Measurements from ENCODE around the gene CALN1.
"Not testable (repeated sequence)": the region's sequence is repeated elsewhere in the genome, so short reads cannot be mapped to it uniquely, and the experiment has no call there.

The CALN1 gene

DNA sequence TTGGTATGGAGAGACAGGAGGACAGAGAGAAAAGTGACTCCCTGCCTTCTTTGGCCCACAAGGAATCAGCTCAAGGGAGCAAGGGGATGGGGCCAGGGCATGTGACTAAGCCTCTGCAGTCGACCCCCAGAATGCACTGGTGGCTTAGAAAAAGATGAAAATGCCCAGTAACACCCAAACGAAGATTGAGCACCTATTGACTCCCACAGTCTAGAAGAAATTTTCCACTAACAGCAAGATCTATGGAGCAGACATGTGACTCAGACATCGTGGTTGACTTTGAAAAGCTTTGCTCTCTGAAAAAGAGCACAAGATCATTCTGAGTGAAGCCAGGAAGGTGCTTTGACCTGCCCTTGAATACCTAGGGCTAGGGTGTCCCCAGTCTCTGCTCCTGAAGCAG lies 586.0 kb downstream of the CALN1 start:
- H3K36me3 ChIP-seq (ENCODE audit: control insufficient read depth, insufficient read depth, low read length) = no peaks in the 10 kb centered on the region
- no peak overlapping the region for H3K4me3 ChIP-seq (replicated peaks; ENCODE audit: low read depth, low read length)
- H3K27me3 ChIP-seq (replicated peaks; ENCODE audit: control insufficient read depth, insufficient read depth, low read length) = no peaks in the 10 kb centered on the region
- TF ChIP-seq, protein P1, sequence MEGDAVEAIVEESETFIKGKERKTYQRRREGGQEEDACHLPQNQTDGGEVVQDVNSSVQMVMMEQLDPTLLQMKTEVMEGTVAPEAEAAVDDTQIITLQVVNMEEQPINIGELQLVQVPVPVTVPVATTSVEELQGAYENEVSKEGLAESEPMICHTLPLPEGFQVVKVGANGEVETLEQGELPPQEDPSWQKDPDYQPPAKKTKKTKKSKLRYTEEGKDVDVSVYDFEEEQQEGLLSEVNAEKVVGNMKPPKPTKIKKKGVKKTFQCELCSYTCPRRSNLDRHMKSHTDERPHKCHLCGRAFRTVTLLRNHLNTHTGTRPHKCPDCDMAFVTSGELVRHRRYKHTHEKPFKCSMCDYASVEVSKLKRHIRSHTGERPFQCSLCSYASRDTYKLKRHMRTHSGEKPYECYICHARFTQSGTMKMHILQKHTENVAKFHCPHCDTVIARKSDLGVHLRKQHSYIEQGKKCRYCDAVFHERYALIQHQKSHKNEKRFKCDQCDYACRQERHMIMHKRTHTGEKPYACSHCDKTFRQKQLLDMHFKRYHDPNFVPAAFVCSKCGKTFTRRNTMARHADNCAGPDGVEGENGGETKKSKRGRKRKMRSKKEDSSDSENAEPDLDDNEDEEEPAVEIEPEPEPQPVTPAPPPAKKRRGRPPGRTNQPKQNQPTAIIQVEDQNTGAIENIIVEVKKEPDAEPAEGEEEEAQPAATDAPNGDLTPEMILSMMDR (IDR thresholded peaks at IDR 0.05; ENCODE audit: insufficient read depth, low read length, poor library complexity, severe bottlenecking) = no peak
- DNase-seq (ENCODE audit: extremely low read depth, insufficient read length) = no peak

GRCh38 chr7:71824006-71824760 lies 588.0 kb downstream of the CALN1 start:
- Histone ChIP-seq H3K4me3 (replicated peaks; ENCODE audit: low read depth, low read length) (no peak overlapping the region), H3K27me3 (replicated peaks; ENCODE audit: control insufficient read depth, insufficient read depth, low read length) (no peaks in the 10 kb centered on the region), H3K36me3 (ENCODE audit: control insufficient read depth, insufficient read depth, low read length) (no peaks in the 10 kb centered on the region)
- TF ChIP-seq, protein P1 (IDR thresholded peaks at IDR 0.05; ENCODE audit: insufficient read depth, low read length, poor library complexity, severe bottlenecking) = no peak
- DNase-seq (ENCODE audit: extremely low read depth, insufficient read length) = no peak

- not testable (repeated sequence) for H3K27me3 ChIP-seq (replicated peaks; ENCODE audit: control insufficient read depth, insufficient read depth, low read length); DNase-seq (ENCODE audit: extremely low read depth, insufficient read length); H3K36me3 ChIP-seq (ENCODE audit: control insufficient read depth, insufficient read depth, low read length); H3K4me3 ChIP-seq (replicated peaks; ENCODE audit: low read depth, low read length)
These were observed 589.7 kb downstream of the CALN1 start for GRCh38 chr7:71822406-71822805.

DNA sequence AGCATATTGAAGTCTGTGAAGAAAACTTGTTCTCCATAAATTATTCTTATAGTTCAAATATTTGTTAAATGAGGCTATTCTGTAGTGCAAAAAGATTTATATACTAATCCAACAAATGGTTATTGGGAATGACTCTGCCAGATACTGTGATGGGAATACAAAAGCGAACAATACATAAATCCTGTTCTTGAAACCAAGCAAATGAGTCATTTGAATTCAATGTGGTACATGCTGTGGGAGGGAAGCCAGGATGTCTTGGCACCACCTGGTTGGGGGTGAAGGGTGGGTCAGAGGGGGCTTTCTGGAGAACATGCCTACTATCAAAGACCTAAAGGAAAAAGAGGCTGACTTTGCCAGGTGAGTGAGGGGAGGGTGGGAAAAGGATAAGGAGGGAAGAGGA lies 594.2 kb downstream of the CALN1 start:
- no peaks in the 10 kb centered on the region for H3K36me3 ChIP-seq (ENCODE audit: control insufficient read depth, insufficient read depth, low read length)
- DNase-seq (ENCODE audit: extremely low read depth, insufficient read length) = no peak
- no peaks in the 10 kb centered on the region for H3K27me3 ChIP-seq (replicated peaks; ENCODE audit: control insufficient read depth, insufficient read depth, low read length)
- no peak overlapping the region for H3K4me3 ChIP-seq (replicated peaks; ENCODE audit: low read depth, low read length)
- TF ChIP-seq, protein P1 (IDR thresholded peaks at IDR 0.05; ENCODE audit: insufficient read depth, low read length, poor library complexity, severe bottlenecking) = no peak

GRCh38 chr7:71808115-71808514 lies 604.0 kb downstream of the CALN1 start:
- H3K27me3 ChIP-seq (replicated peaks; ENCODE audit: control insufficient read depth, insufficient read depth, low read length) = no peaks in the 10 kb centered on the region
- H3K36me3 ChIP-seq (ENCODE audit: control insufficient read depth, insufficient read depth, low read length) = no peaks in the 10 kb centered on the region
- TF ChIP-seq, protein P1 (IDR thresholded peaks at IDR 0.05; ENCODE audit: insufficient read depth, low read length, poor library complexity, severe bottlenecking) = no peak
- no peak for DNase-seq (ENCODE audit: extremely low read depth, insufficient read length)
- no peak overlapping the region for H3K4me3 ChIP-seq (replicated peaks; ENCODE audit: low read depth, low read length)

DNA sequence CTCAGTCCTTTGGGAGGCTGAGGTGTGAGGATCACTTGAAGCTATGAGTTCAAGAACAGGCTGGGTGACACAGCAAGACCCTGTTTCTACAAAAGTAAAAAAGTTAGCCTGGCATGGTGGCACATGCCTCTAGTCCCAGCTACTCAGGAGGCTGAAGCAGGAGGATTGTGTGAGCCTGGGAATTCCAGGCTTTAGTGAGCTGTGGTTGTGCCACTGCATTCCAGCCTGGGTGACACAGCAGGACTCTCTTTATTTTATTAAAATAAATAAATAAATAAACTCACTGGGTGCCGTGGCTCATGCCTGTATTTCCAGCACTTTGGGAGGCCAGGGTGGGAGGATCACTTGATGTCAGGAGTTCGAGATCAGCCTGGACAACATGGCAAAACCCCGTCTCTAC lies 607.9 kb downstream of the CALN1 start:
- no peak for DNase-seq (ENCODE audit: extremely low read depth, insufficient read length)
- no peak overlapping the region for H3K4me3 ChIP-seq (replicated peaks; ENCODE audit: low read depth, low read length)
- H3K36me3 ChIP-seq (ENCODE audit: control insufficient read depth, insufficient read depth, low read length) = no peaks in the 10 kb centered on the region
- TF ChIP-seq, protein P1 (IDR thresholded peaks at IDR 0.05; ENCODE audit: insufficient read depth, low read length, poor library complexity, severe bottlenecking) = no peak
- H3K27me3 ChIP-seq (replicated peaks; ENCODE audit: control insufficient read depth, insufficient read depth, low read length) = no peaks in the 10 kb centered on the region

Measured in GM06990 (cell line).